BE2C (cell line): ENCODE measurements around the gene SLC4A1.

Experiments used
- DNase-seq: peaks from one replicate; pipeline ENCODE4 v3.0.0-alpha.2; 2020
- H3K27me3 ChIP-seq: fragments of 250-450 bp; sonication (Bioruptor Pico); 2 replicates; pipeline ENCODE4 v1.5.1; 2020; ENCODE audit warnings: mild to moderate bottlenecking
- H3K36me3 ChIP-seq: fragments of 250-450 bp; sonication (Bioruptor Pico); 2 replicates; pipeline ENCODE4 v1.5.1; 2020; ENCODE audit warnings: mild to moderate bottlenecking
- H3K4me1 ChIP-seq: fragments of 250-450 bp; sonication (Bioruptor Pico); 2 replicates; pipeline ENCODE4 v1.5.1; 2020
- H3K4me3 ChIP-seq: 2 replicates; pipeline ENCODE4 v1.5.1; 2011; ENCODE audit warnings: low read depth, low read length
- H3K9me3 ChIP-seq: fragments of 250-450 bp; sonication (Bioruptor Pico); 2 replicates; pipeline ENCODE4 v1.5.1; 2020
- CTCF ChIP-seq: IDR thresholded peaks from 2 replicates; pipeline ENCODE4 v1.5.1; 2012; ENCODE audit warnings: mild to moderate bottlenecking, low read depth, low read length

SLC4A1 gene

DNA sequence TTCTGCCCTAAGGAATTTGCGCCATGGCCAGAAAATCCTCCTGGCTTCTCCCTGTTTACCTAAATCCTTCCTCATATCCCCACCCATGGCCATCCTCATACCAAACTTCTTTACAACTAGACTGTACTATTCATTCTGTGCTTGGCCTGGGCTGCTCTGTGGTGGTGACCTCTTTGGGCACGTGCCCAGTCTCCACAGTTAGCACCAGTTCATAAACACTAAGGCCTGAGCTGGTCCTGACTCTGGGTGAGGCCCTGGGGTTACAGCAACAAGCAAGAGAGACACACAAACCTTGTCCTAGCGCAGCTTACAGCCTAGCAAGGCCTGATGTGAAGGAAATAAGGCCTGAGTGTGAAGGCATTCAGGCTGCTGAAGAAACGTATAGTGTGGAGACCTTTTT is 65.2 kb downstream of the SLC4A1 start:
- Histone ChIP-seq H3K4me3 (no peak overlapping the region), H3K27me3 (no peaks in the 10 kb centered on the region), H3K36me3 (peaks cover 8% of the 10 kb centered on the region), H3K9me3 (no peaks in the 10 kb centered on the region), H3K4me1 (peaks cover 6% of the 10 kb centered on the region)
- no peak for DNase-seq
- no peak for TF ChIP-seq CTCF

GRCh38 chr17:44200478-44201155 is 67.3 kb downstream of the SLC4A1 start:
- no peak for TF ChIP-seq CTCF
- H3K9me3 ChIP-seq = no peaks in the 10 kb centered on the region
- H3K4me1 ChIP-seq = peaks cover 6% of the 10 kb centered on the region
- H3K4me3 ChIP-seq = peak overlapping the region; percentile 81
- H3K27me3 ChIP-seq = no peaks in the 10 kb centered on the region
- no peak for DNase-seq
- peaks cover 5% of the 10 kb centered on the region for H3K36me3 ChIP-seq

- Histone ChIP-seq H3K9me3 (no peaks in the 10 kb centered on the region), H3K4me3 (peak within 1 kb of the TSS; percentile 81), H3K36me3 (peaks cover 13% of the 10 kb centered on the region), H3K27me3 (no peaks in the 10 kb centered on the region), H3K4me1 (peaks cover 6% of the 10 kb centered on the region)
- peak; percentile 100 for DNase-seq
- no peak for TF ChIP-seq CTCF
Observed at GRCh38 chr17:44199553-44200477, 68.1 kb downstream of the SLC4A1 start, which contains the start of gene ATXN7L3. TSS of gene ATXN7L3 (minus strand) at chr17:44199884. CDS start at chr17:44198070, 1,814 bp downstream.

GRCh38 chr17:44198721-44199552 is 69.0 kb downstream of the SLC4A1 start:
- Histone ChIP-seq H3K27me3 (no peaks in the 10 kb centered on the region), H3K36me3 (peaks cover 22% of the 10 kb centered on the region), H3K4me3 (peak overlapping the region; percentile 80), H3K4me1 (peaks cover 5% of the 10 kb centered on the region), H3K9me3 (no peaks in the 10 kb centered on the region)
- no peak for TF ChIP-seq CTCF
- DNase-seq = peak; percentile 76
